ENCODE data around the gene CXXC5.

CXXC5 gene

GRCh38 chr5:139664727-139665351 lies 16.7 kb downstream of the CXXC5 start:
- Histone ChIP-seq H3K36me3 (ENCODE audit: insufficient read depth, low read length) (peaks cover 8% of the 10 kb centered on the region), H3K27ac (ENCODE audit: low read length) (no peak overlapping the region), H3K79me2 (ENCODE audit: insufficient read depth, low read length) (peaks cover 98% of the 10 kb centered on the region), H3K4me1 (ENCODE audit: insufficient read depth, low read length) (peaks cover 38% of the 10 kb centered on the region), H3K4me2 (ENCODE audit: insufficient read depth, low read length) (no peak overlapping the region), H2AFZ (ENCODE audit: low read depth, low read length) (no peak overlapping the region), H3K4me3 (ENCODE audit: low read depth in 1 of 2, low read length in 2 of 2) (no peak overlapping the region), H4K20me1 (ENCODE audit: insufficient read depth, low read length) (peaks cover 57% of the 10 kb centered on the region), H3K27me3 (ENCODE audit: insufficient read depth, low read length, poor library complexity) (no peaks in the 10 kb centered on the region), H3K9me3 (ENCODE audit: insufficient read depth, low read length, severe bottlenecking) (no peaks in the 10 kb centered on the region), H3K9ac (ENCODE audit: low read depth, low read length) (no peak overlapping the region)
- no peak for TF ChIP-seq CTCF (IDR thresholded peaks at IDR 0.05; ENCODE audit: borderline replicate concordance, extremely low read depth, low read length, poor library complexity, severe bottlenecking)
- TF ChIP-seq EZH2 (IDR thresholded peaks at IDR 0.05; ENCODE audit: borderline replicate concordance, low read depth, low read length, severe bottlenecking), result no peak
- no peak for DNase-seq
- no peak for ATAC-seq (ENCODE audit: insufficient read depth, low read depth)

GRCh38 chr5:139665626-139666025 lies 17.5 kb downstream of the CXXC5 start:
- TF ChIP-seq EZH2 (IDR thresholded peaks at IDR 0.05; ENCODE audit: borderline replicate concordance, low read depth, low read length, severe bottlenecking), result no peak
- TF ChIP-seq CTCF (IDR thresholded peaks at IDR 0.05; ENCODE audit: borderline replicate concordance, extremely low read depth, low read length, poor library complexity, severe bottlenecking), result no peak

GRCh38 chr5:139666551-139666950 lies 18.4 kb downstream of the CXXC5 start:
- no peak overlapping the region for H3K4me3 ChIP-seq (ENCODE audit: low read depth in 1 of 2, low read length in 2 of 2)
- H3K27ac ChIP-seq (ENCODE audit: low read length), result peak overlapping the region; percentile 33
- no peaks in the 10 kb centered on the region for H3K27me3 ChIP-seq (ENCODE audit: insufficient read depth, low read length, poor library complexity)
- DNase-seq (no peak), ATAC-seq (ENCODE audit: insufficient read depth, low read depth) (no peak)
- no peaks in the 10 kb centered on the region for H3K9me3 ChIP-seq (ENCODE audit: insufficient read depth, low read length, severe bottlenecking)
- H3K9ac ChIP-seq (ENCODE audit: low read depth, low read length), result no peak overlapping the region
- peaks cover 55% of the 10 kb centered on the region for H3K4me1 ChIP-seq (ENCODE audit: insufficient read depth, low read length)
- H3K36me3 ChIP-seq (ENCODE audit: insufficient read depth, low read length), result 0 out of 2 replicates have a peak, but pooled peaks cover 4% of the 10 kb centered on the region
- TF ChIP-seq CTCF (IDR thresholded peaks at IDR 0.05; ENCODE audit: borderline replicate concordance, extremely low read depth, low read length, poor library complexity, severe bottlenecking) (no peak), EZH2 (IDR thresholded peaks at IDR 0.05; ENCODE audit: borderline replicate concordance, low read depth, low read length, severe bottlenecking) (no peak)
- H2AFZ ChIP-seq (ENCODE audit: low read depth, low read length), result no peak overlapping the region
- no peak overlapping the region for H3K4me2 ChIP-seq (ENCODE audit: insufficient read depth, low read length)
- peaks cover 45% of the 10 kb centered on the region for H4K20me1 ChIP-seq (ENCODE audit: insufficient read depth, low read length)
- H3K79me2 ChIP-seq (ENCODE audit: insufficient read depth, low read length), result peaks cover 93% of the 10 kb centered on the region

More at GRCh38 chr5:139665626-139666025, 17.5 kb downstream of the CXXC5 start:
- H3K79me2 ChIP-seq (ENCODE audit: insufficient read depth, low read length), result peaks cover 92% of the 10 kb centered on the region
- H3K4me1 ChIP-seq (ENCODE audit: insufficient read depth, low read length), result peaks cover 45% of the 10 kb centered on the region
- peak overlapping the region; percentile 33; the same call in 1 of the 2 replicates for H3K27ac ChIP-seq (ENCODE audit: low read length)
- peaks cover 50% of the 10 kb centered on the region for H4K20me1 ChIP-seq (ENCODE audit: insufficient read depth, low read length)
- no peak overlapping the region for H2AFZ ChIP-seq (ENCODE audit: low read depth, low read length)
- no peaks in the 10 kb centered on the region for H3K27me3 ChIP-seq (ENCODE audit: insufficient read depth, low read length, poor library complexity)
- H3K9me3 ChIP-seq (ENCODE audit: insufficient read depth, low read length, severe bottlenecking), result no peaks in the 10 kb centered on the region
- H3K4me2 ChIP-seq (ENCODE audit: insufficient read depth, low read length), result no peak overlapping the region
- H3K36me3 ChIP-seq (ENCODE audit: insufficient read depth, low read length), result peaks cover 8% of the 10 kb centered on the region
- DNase-seq, result no peak
- no peak overlapping the region for H3K9ac ChIP-seq (ENCODE audit: low read depth, low read length)
- ATAC-seq (ENCODE audit: insufficient read depth, low read depth), result no peak
- H3K4me3 ChIP-seq (ENCODE audit: low read depth in 1 of 2, low read length in 2 of 2), result no peak overlapping the region

Data from DND-41 (cell line).